MCF 10A (cell line): ENCODE results near the gene OPCML. TPM values are rescaled to one million over a fixed set of nuclear protein-coding genes. Genes with fewer than 3 reads are reported as not detected.

ENCODE experiments used
- BruUV-seq: library from RNA; stranded (reverse); fragments of 400-500 nt; replicated peaks from 2 replicates; lab custom pipeline; 2021; lab: Mats Ljungman, UMichigan
- CTCF ChIA-PET: fragments of 300-600 bp; sonication (Branson Sonifier 250); formaldehyde crosslinking; extraction: SDS; loops from one replicate; lab custom pipeline; 2021; ENCODE audit warnings: antibody characterized with exemption, inconsistent platforms; lab: Yijun Ruan, JAX
- POLR2A ChIA-PET: fragments of 300-600, 350-650 bp; sonication (Branson Sonifier 250); formaldehyde crosslinking; extraction: SDS; loops from one replicate; lab custom pipeline; 2020; ENCODE audit warnings: antibody characterized with exemption, inconsistent platforms; lab: Yijun Ruan, JAX
- DNase-seq: peaks from one replicate; pipeline ENCODE4 v3.0.0-alpha.2; 2018; ENCODE audit not compliant: unreplicated experiment
- H3K27ac Mint-ChIP-seq: one replicate; pipeline ENCODE4 v1.8.0; 2022; ENCODE audit warnings: mild to moderate bottlenecking, low read depth, mixed read lengths; ENCODE audit not compliant: unreplicated experiment
- H3K27me3 Mint-ChIP-seq: one replicate; pipeline ENCODE4 v1.8.0; 2022; ENCODE audit warnings: mixed read lengths; ENCODE audit not compliant: insufficient read depth, unreplicated experiment
- H3K36me3 Mint-ChIP-seq: one replicate; pipeline ENCODE4 v1.8.0; 2022; ENCODE audit warnings: mild to moderate bottlenecking, moderate library complexity, mixed read lengths; ENCODE audit not compliant: insufficient read depth, unreplicated experiment
- H3K4me1 Mint-ChIP-seq: one replicate; pipeline ENCODE4 v1.8.0; 2022; ENCODE audit warnings: mixed read lengths; ENCODE audit not compliant: insufficient read depth, unreplicated experiment
- H3K4me3 Mint-ChIP-seq: one replicate; pipeline ENCODE4 v1.8.0; 2022; ENCODE audit warnings: mild to moderate bottlenecking, moderate library complexity, mixed read lengths; ENCODE audit not compliant: unreplicated experiment
- H3K9me3 Mint-ChIP-seq: one replicate; pipeline ENCODE4 v1.8.0; 2022; ENCODE audit warnings: mixed read lengths; ENCODE audit not compliant: unreplicated experiment
- CTCF ChIP-seq: fragments of 200-600 bp; IDR thresholded peaks from one replicate; pipeline ENCODE4 v1.8.0; 2022; ENCODE audit warnings: antibody characterized with exemption, mild to moderate bottlenecking; ENCODE audit not compliant: unreplicated experiment
- intact Hi-C: fragments of 100-400 bp; cut with micrococcal nuclease; formaldehyde crosslinking; loops from 2 replicates; pipeline ENCODE4 v1.14.1; 2022
- total RNA-seq: library from RNA; stranded (reverse); gene quantifications from 2 replicates; pipeline ENCODE4 v1.2.3, GENCODE V29; 2022

OPCML gene
- total RNA-seq, 1 experiment from 2014 or later: not detected

GRCh38 chr11:132977241-132977640 lies 555.1 kb downstream of the OPCML start:
- Mint-ChIP-seq H3K27me3 (no peaks in the 10 kb centered on the region), H3K9me3 (peaks cover 30% of the 10 kb centered on the region), H3K36me3 (no peaks in the 10 kb centered on the region), H3K4me1 (no peaks in the 10 kb centered on the region), H3K27ac (no peak overlapping the region), H3K4me3 (no peak overlapping the region)
- TF ChIP-seq CTCF: no peak
- intact Hi-C loops: no loop called here
- DNase-seq: no peak
- BruUV-seq: no TSS peak
- POLR2A ChIA-PET: no interaction called here
- CTCF ChIA-PET: interaction anchor here (0.6 to 1.1 kb wide), 2 partner anchors 859 to 873 kb away, joined by 3 read pairs; no protein-coding TSS in a partner anchor

GRCh38 chr11:132976115-132976514 lies 556.2 kb downstream of the OPCML start:
- ChIA-PET CTCF (interaction anchor here (0.6 to 0.7 kb wide), 3 partner anchors 49 to 1853 kb away, joined by 3 to 5 read pairs (median 4); no protein-coding TSS in a partner anchor), POLR2A (no interaction called here)
- no peak for DNase-seq
- Mint-ChIP-seq H3K9me3 (peaks cover 26% of the 10 kb centered on the region), H3K27me3 (no peaks in the 10 kb centered on the region), H3K4me3 (no peak overlapping the region), H3K27ac (no peak overlapping the region), H3K4me1 (no peaks in the 10 kb centered on the region), H3K36me3 (no peaks in the 10 kb centered on the region)
- BruUV-seq: no TSS peak
- TF ChIP-seq CTCF: no peak
- intact Hi-C loops: no loop called here

GRCh38 chr11:132973686-132974085 lies 558.6 kb downstream of the OPCML start:
- H3K9me3 Mint-ChIP-seq: peaks cover 37% of the 10 kb centered on the region
- no peaks in the 10 kb centered on the region for H3K4me1 Mint-ChIP-seq
- BruUV-seq: no TSS peak
- no peak for DNase-seq
- H3K27me3 Mint-ChIP-seq: no peaks in the 10 kb centered on the region
- POLR2A ChIA-PET: no interaction called here
- intact Hi-C loops: no loop called here
- H3K36me3 Mint-ChIP-seq: no peaks in the 10 kb centered on the region
- CTCF ChIA-PET: interaction anchor here (0.7 kb wide), 1 partner anchor 1929 kb away, joined by 3 read pairs; no protein-coding TSS in a partner anchor
- TF ChIP-seq CTCF: no peak
- H3K27ac Mint-ChIP-seq: no peak overlapping the region
- no peak overlapping the region for H3K4me3 Mint-ChIP-seq

GRCh38 chr11:132972565-132972964 lies 559.7 kb downstream of the OPCML start:
- intact Hi-C loops: no loop called here
- Mint-ChIP-seq H3K4me1 (no peaks in the 10 kb centered on the region), H3K36me3 (no peaks in the 10 kb centered on the region), H3K27ac (no peak overlapping the region), H3K27me3 (no peaks in the 10 kb centered on the region), H3K9me3 (peaks cover 37% of the 10 kb centered on the region), H3K4me3 (no peak overlapping the region)
- no peak for DNase-seq
- no peak for TF ChIP-seq CTCF
- ChIA-PET POLR2A (no interaction called here), CTCF (no interaction called here)
- BruUV-seq: no TSS peak
